HL-60 (cell line): ENCODE results near the gene ZSWIM6.

ENCODE experiments used
- POLR2AphosphoS5 ChIP-seq: IDR thresholded peaks from 2 replicates; pipeline ENCODE4 v1.6.1; 2012; ENCODE audit warnings: low read depth
- REST ChIP-seq: IDR thresholded peaks from 2 replicates; pipeline ENCODE4 v1.6.1; 2012; ENCODE audit warnings: low read depth; ENCODE audit not compliant: insufficient replicate concordance
- SPI1 ChIP-seq: IDR thresholded peaks from 2 replicates; pipeline ENCODE4 v1.6.1; 2012; ENCODE audit warnings: low read depth, mild to moderate bottlenecking, borderline replicate concordance
- TF ChIP-seq, protein P1 (sequence below): IDR thresholded peaks from one replicate; pipeline ENCODE4 v1.5.1; 2011; ENCODE audit warnings: low read length, control low read depth, inconsistent platforms; ENCODE audit not compliant: insufficient read depth

- TF ChIP-seq, protein P1, sequence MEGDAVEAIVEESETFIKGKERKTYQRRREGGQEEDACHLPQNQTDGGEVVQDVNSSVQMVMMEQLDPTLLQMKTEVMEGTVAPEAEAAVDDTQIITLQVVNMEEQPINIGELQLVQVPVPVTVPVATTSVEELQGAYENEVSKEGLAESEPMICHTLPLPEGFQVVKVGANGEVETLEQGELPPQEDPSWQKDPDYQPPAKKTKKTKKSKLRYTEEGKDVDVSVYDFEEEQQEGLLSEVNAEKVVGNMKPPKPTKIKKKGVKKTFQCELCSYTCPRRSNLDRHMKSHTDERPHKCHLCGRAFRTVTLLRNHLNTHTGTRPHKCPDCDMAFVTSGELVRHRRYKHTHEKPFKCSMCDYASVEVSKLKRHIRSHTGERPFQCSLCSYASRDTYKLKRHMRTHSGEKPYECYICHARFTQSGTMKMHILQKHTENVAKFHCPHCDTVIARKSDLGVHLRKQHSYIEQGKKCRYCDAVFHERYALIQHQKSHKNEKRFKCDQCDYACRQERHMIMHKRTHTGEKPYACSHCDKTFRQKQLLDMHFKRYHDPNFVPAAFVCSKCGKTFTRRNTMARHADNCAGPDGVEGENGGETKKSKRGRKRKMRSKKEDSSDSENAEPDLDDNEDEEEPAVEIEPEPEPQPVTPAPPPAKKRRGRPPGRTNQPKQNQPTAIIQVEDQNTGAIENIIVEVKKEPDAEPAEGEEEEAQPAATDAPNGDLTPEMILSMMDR: no peak
- TF ChIP-seq POLR2AphosphoS5 (no peak), REST (no peak), SPI1 (no peak)
These were observed 145.7 kb downstream of the ZSWIM6 start for GRCh38 chr5:61477788-61478187.
